C4-2B (cell line): Measurements from ENCODE around the gene SORCS2.

ENCODE experiments used
- H3K27ac ChIP-seq: fragments of 450-650 bp; 2 replicates; pipeline ENCODE4 v1.5.1; 2017
- CTCF ChIP-seq: fragments of 450-650 bp; conservative IDR thresholded peaks from 2 replicates; pipeline ENCODE4 v1.5.1; 2017; ENCODE audit warnings: mild to moderate bottlenecking
- ZFX ChIP-seq: fragments of 450-650 bp; IDR thresholded peaks from 2 replicates; pipeline ENCODE4 v1.6.1; 2017

SORCS2 gene

GRCh38 chr4:7733801-7734650, 541.7 kb downstream of the SORCS2 start:
- TF ChIP-seq CTCF (no peak), ZFX (no peak)
- H3K27ac ChIP-seq: no peak overlapping the region

GRCh38 chr4:7734651-7735260, 542.4 kb downstream of the SORCS2 start:
- H3K27ac ChIP-seq: no peak overlapping the region
- TF ChIP-seq CTCF (no peak), ZFX (no peak)

GRCh38 chr4:7735395-7735794, 543.1 kb downstream of the SORCS2 start:
- H3K27ac ChIP-seq: no peak overlapping the region
- TF ChIP-seq ZFX: no peak
- no peak for TF ChIP-seq CTCF

GRCh38 chr4:7735961-7736360, 543.6 kb downstream of the SORCS2 start:
- no peak for TF ChIP-seq ZFX
- TF ChIP-seq CTCF: no peak
- no peak overlapping the region for H3K27ac ChIP-seq

- TF ChIP-seq CTCF (no peak), ZFX (no peak)
- no peak overlapping the region for H3K27ac ChIP-seq
These were observed 544.3 kb downstream of the SORCS2 start for GRCh38 chr4:7736436-7737267.

GRCh38 chr4:7737268-7737645, 544.9 kb downstream of the SORCS2 start:
- TF ChIP-seq CTCF: no peak
- no peak for TF ChIP-seq ZFX
- no peak overlapping the region for H3K27ac ChIP-seq
